GM21526 (cell line): ENCODE measurements around the gene CD226.
"Not testable (repeated sequence)": the region's sequence is repeated elsewhere in the genome, so short reads cannot be mapped to it uniquely, and the experiment has no call there.

Experiments
- ATAC-seq: cut with Tn5 transposase; IDR thresholded peaks from one replicate; pipeline ENCODE4 v1.9.1; 2021; ENCODE audit warnings: moderate library complexity; ENCODE audit not compliant: unreplicated experiment, low FRiP score

Gene CD226

DNA sequence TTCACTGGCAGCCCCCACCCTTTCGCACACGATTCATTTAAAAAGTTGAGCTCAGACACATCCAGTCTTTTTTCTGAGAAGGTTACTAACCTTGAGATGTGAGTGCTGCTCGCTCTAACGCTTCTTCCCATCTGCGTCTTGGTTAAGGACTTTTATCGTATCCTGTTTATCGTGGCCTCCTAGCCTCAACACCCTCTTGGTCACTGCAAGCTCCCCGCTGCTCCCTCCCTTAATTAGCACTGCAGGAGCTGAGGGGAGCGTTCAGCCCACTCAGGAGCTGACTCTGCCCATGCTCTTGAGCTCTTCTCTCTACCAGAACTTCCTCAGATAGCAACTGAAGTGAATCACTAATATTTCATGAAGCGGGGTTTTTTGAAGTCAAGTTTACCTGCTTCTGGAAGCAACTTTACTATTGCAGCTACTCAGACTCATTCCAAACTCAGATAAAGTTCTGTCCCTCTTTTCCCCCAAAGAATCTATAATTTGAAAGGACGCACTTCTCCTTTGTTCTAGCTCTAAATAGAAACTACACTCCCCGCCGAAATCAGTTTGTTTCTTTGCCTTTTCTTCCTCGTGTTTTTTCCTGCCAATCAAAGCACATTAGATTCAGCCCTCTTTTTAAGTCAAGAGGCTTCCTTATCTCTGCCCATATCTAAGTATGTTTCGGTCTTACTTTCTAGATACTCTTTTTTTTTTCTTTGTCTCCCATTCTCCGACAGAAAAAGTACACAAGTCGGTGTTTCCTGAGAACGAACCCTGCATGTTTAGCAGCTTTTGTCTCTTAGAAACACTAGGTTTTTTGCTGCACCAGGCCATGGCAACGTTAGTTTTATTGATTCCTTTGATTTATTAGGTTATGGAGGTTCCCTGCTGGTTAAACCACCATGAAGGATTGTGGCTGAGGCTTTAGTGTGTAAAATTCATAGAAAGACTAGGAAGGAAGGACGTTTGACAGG is 9.3 kb upstream of the CD226 start:
- peak; percentile 31 for ATAC-seq

DNA sequence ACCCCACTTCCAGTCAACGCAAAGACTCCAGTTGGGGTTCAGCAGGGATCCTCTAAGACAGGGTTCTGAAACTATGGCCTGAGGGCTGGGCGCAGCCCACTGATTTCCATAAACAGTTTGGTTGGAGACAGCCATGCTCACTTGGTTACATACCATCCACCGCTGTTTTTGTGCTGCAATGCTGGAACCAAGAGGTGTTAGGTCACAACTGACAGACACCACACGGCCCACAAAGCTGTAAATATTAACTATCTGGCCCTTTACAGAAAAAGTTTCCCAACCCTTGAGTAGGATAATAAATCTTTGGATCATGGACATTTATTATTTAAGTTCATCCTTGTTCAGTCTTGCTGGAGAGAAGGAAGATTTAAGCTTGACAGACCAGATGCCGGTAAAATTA is 8.4 kb upstream of the CD226 start:
- no peak for ATAC-seq

DNA sequence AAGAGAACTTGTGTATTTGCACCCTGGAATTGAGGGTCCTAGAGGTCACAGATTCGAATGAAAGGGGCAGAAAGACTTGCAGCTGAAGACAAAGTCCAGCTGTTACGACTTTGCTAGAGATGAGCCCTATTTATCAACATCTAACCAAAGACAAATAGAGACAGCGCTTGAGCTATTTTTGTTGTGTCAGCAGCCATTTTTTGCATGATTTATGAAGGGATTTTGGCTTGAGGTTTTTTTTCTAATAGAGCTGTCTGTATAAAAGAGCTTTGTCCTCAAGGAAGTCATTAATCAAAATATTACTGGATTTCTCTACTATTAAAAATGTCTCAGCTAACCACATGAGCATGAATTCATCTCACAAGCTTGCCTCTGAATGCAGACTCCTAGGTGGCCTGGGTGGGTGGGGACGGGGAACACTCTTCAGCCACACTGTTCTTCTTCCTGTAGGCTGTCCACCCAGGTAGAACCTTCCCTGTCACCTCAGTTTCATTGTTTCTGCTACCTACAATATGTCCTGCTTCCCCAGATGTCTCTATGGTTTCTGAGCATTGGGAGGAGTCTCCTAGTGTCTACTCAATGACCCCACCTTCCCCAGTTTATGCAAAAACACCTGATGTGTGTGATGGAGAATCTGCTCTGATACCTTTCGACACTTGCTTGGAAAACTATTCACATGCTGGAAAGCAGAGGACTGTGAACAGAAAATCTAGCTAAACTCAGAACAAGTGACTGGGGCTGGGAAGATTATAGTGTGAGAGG is 7.2 kb upstream of the CD226 start:
- ATAC-seq = no peak

DNA sequence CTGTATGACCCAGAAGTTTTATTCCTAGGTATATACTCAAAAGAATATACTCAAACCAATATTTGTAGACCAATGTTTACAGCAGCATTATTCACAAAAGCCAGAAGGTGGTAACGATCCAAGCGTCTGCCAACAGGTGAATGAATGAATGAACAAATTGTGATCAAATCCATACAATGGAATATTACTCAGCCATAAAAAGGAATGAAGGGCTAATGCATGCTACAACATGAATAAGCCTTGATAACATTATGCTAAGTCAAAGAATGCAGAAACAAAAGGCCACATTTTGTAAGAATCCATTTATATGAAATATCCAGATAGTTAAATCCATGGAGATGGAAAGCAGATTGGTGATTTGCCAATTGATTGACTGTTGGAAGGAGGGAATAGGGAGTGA is 5.5 kb upstream of the CD226 start:
- no peak for ATAC-seq

- ATAC-seq = no peak
Observed at GRCh38 chr18:69951182-69951581, 3.5 kb upstream of the CD226 start.

DNA sequence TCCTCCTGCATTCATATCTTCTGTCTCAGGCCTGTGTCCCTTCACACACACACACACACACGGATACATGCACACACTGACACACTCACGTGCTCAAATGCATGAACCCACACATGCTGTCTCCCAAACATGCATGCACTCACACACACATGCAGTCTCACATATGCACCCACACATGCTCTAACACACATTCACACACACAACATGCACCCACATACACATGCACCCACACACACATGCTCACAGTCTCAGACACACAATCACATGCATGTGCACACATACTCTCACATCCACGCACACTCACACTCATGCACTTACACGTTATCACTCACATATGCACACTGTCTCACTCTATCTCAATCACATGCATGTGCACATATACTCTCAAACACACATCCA is 1.9 kb upstream of the CD226 start:
- ATAC-seq = peak; percentile 4

DNA sequence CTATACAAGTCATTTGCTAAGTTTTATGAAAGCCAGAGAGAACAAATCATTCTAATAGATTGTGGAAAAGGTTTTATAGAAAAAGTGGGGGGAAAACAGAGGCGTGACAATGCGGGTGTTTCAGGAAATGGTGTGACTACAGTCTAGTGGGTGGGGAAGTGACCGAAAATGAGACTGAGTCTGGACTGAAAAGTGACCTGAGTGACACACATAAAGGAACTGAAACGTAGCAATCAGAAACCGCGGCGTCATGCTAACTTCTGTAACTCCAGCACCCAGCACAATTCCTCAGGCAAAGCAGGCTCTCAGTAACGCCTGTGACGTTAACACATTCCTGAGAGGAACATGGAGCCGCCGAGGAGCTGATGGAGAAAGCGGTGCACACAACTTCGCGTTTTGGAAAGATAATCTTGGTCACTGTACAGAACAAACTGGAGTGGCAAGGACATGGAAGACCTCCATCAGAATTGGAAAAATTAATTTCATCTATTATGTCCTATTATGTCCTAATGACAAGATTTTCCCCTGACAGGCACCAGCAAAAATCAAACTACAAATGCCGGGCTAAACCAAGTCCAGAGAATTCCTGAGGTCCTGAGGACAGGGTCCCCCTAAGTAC is 1.4 kb upstream of the CD226 start:
- peak; percentile 94 for ATAC-seq

DNA sequence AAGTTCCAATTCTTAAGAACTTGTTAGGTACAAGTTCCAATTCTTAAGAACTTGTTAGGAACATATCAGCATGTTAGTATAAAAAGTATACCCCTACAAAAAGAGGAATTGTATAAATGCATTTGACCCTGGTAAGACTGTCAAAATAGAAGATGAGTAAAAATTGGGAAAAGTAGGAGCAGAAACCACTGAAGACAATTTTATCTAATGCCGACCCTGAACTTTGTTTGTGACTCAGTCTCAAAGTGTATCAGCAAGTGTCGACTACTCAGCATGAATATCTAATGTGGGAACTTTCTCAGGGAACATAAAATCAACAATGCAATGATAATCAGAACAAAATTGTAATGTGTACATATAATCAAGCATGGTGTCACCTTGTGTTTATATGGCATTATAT is 583 bp upstream of the CD226 start:
- ATAC-seq = no peak

DNA sequence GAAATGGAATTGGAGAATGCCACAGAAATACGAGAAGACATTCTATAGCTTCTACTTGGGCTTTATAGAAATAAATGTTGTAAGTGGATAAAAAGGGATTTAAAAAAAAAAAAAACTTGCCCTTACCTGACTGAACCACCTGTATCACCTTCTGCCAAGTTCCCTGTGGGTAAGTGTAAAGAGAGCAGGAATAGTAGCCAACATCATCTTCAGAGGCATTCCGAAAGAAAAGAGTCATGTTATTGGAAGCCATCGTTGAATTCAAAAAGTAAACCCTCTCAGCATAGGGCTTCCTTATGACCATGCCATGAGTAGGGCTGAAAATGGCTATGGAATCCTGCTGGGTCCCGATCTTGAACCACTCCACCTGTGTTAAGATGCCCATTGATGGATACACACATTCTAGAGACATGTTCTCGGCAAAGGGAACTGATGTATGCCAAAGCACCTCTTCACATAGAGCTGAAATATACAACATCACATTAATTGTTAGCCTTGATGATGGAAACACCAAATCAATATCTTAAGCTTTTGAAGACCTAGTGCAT is 991 bp downstream of the CD226 start:
- ATAC-seq = no peak

DNA sequence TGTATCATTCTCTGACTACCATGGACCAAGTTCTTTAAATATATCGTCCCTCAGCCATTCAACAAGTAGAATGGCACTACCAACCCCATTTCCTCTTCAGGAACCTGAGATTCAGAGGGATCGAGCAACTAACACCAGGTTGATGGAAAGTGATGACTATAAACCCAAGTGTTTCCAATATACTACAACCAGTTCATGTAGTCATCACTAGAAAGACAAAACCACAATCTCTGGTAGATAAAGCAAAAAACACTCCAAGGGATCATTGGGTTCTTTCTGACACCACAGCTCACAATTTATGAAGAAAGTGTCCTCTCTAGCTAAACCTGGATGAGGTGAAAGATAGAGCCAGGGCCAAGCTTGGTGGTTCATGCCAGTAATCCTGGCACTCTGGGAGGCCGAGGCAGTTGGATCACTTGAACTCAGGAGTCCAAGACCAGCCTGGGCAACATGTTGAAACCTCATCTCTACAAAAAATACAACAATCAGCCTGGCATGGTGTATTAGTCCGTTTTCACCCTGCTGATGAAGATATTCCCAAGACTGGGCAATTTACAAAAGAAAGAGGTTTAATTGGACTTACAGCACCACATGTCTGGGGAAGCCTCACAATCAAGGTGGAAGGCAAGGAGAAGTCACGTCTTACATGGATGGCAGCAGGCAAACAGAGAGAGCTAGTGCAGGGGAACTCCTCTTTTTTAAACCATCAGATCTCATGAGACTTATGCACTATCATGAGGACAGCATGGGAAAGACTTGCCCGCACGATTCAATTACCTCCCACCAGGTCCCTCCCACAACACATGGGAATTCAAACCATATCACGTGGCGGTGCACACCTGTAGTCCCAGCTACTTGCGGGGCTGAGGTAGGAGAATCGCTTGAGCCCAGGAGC is 2.2 kb downstream of the CD226 start:
- no peak for ATAC-seq

GRCh38 chr18:69944436-69944835 is 3.2 kb downstream of the CD226 start:
- ATAC-seq = no peak

DNA sequence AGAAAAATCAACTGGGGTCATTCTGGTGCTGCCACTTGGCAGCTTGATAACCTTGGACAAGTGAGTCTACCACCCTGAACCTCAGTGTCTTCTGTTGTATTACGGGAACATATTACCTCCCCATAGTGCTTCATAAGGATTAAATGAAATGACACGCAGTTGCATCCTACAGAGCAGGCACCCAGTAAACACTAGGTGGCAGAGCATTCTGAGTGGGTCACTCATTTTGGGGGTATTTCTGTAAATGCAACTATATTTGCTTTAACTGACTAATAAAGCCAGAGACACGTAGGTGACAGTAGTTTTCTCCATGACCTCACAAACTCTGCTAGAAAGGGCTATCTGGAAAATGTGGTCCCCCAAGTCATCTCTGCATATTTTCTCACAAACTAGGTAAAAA is 4.7 kb downstream of the CD226 start:
- no peak for ATAC-seq

DNA sequence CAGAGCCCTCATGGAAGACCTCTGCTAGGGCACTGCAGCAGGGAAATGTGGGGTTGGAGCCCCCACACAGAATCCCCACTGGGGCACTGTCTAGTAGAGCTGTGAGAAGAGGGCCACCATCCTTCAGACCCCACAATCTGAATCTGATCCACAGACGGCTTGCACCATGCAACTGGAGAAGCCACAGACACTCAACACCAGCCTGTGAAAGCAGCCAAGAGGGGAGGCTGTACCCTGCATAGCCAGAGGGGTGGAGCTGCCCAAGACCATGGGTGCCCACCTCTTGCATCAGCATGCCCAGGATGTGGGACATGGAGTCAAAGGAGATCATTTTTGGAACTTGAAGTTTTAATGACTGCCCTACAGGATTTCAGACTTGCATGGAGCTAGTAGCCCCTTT is 6.5 kb downstream of the CD226 start:
- ATAC-seq = no peak

DNA sequence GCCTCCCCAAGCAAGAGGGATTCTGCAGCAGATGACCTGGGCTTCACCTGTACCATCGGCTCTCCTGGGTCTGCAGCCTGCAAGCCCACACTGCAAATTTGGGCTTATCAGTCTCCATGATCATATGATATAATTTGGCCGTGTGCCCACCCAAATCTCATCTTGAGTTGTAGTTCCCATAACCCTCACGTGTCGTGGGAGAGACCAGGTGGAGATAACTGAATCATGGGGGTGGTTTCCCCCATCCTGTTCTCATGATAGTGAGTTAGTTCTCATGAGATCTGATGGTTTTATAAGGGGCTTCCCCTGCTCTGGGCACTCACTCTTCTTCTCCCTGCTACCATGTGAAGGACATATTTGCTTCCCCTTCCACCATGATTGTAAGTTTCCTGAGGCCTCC is 7.9 kb downstream of the CD226 start:
- ATAC-seq = not testable (repeated sequence)

- ATAC-seq = no peak
Observed at GRCh38 chr18:69936191-69936558, 11.5 kb downstream of the CD226 start.

DNA sequence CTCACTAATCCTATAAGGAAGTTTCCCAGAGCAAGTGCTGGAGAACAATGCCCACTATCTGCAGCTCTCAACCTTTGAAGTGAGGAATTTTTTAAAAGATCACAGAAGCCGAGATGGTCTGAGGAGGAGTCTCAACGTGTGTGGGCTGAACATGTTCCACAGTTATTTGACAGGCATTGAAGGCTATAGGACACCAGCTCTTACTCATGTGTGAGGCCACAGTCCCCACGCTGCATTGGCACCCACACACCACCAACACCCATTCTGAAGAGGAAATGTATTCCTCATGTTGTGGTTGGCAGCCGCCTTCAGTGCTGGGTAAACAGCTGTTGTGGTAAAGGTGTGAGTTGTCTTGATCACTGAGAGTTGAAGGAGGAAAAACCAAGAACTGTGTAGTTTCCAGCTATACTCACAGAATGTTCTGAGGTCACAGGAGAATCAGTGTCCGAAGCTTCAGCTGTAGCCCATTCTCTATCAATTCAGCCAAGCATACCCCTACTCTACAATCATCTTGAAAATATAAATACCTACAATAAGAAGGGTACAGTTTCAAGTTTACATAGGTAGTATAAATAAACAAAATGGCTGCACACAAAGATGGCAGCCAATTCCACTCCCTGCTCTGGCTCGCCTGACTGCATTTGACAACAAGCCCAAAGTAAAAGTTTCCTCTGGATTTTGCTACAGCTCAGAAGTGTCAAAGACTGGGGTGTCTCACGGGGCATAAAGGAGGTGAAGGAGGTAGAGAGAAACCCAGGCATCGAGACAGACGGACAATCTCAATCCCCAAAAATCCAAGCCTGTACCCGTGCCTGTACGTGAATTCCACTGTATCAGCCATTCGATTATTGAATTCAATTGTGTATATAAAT is 12.1 kb downstream of the CD226 start:
- ATAC-seq = peak; percentile 92

DNA sequence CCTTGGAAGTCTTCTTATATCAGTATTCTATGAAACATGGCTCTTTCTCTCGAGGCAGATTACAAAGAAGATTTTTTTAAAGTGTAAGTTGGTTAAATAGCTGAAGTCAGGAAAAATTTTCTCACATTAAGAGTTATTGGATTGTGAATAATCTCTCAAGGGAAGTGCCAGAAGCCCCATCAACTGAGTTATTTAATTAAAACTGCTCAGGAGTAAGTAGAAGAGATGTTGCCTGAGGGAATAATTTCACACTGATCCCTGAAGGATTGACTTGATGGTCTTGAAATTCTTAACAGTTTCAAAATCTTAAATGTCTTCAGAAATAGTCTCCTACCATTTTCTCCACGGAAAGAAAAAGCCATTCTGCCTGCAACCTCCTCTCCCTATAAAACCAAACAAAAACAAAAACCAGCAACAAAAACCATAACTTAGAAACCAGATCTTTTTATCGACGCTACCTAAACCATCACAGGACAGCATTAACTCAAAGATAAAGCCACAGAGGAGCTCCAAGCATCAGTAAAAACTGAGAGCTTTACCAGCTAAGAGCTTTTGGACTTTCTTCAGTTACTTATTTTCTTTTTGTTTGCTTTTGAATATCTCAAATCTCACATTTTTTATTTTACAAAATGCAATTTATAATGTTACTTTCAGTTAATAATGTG is 12.9 kb downstream of the CD226 start:
- ATAC-seq = no peak

DNA sequence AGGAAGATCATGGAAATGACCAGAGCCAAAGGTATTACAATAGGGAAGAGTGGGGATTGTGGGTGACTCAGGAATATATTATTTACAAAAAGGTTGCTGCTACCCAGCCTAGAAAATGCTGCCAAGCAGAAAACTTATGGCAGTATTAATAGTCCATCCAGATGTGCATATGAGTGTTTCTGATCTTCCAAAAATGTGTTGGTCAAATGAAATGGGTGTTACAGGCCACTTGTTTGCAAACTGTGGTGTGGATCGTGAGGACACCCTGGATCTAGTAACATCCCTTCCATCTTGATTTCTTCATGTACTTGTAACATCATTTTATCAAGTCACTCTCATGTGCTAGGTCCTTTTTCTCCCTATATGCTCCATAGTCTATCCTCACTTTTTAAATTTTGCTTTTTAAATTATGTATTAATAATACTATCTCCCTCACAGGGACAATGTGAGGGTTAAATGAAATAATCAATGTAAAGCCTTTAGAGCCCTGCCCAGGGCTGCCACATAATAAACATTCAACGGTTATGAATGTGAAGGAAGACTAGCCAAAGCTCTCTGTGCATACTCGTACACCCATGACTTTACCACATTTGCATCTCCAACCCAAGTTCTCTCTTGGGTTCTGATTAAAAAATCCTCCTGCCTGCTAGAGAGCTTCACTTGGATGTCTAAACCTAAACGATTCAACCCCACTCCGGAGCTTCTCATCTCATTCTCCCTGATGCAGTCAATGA is 18.5 kb downstream of the CD226 start:
- no peak for ATAC-seq
